Measurements from ENCODE around the gene ARHGAP8.

Gene ARHGAP8

GRCh38 chr22:44721213-44721612, 31.2 kb upstream of the ARHGAP8 start:
- H2AFZ ChIP-seq (ENCODE audit: low read depth, low read length) = no peak overlapping the region
- H2AK5ac ChIP-seq (ENCODE audit: low read length, severe bottlenecking) = no peak overlapping the region
- H3K14ac ChIP-seq (ENCODE audit: low read length in 2 of 2) = no peak overlapping the region
- no peak overlapping the region for H4K8ac ChIP-seq (ENCODE audit: low read length)
- no peak overlapping the region for H2BK15ac ChIP-seq (ENCODE audit: low read depth, poor library complexity, severe bottlenecking)
- H2BK12ac ChIP-seq (ENCODE audit: low read length in 2 of 2) = no peak overlapping the region
- H3K4me1 ChIP-seq (ENCODE audit: control insufficient read depth, insufficient read depth, low read depth, low read length) = peaks cover 7% of the 10 kb centered on the region
- no peak overlapping the region for H3K18ac ChIP-seq (ENCODE audit: low read depth in 1 of 2, low read length in 2 of 2)
- no peak for DNase-seq
- H2BK5ac ChIP-seq (ENCODE audit: low read depth, low read length, poor library complexity, severe bottlenecking) = no peak overlapping the region
- no peak overlapping the region for H3K27ac ChIP-seq (ENCODE audit: low read length, poor library complexity, severe bottlenecking)
- no peak overlapping the region for H3K4me3 ChIP-seq (ENCODE audit: insufficient read depth in 1 of 2, low read depth in 1 of 2, low read length in 2 of 2)
- no peak overlapping the region for H3K9ac ChIP-seq (ENCODE audit: low read length)
- 96% methylated on average over 7 of the region's 7 CpGs for WGBS
- no peak overlapping the region for H3K4me2 ChIP-seq (ENCODE audit: low read length, poor library complexity, severe bottlenecking)
- H3K9me3 ChIP-seq (ENCODE audit: control insufficient read depth, low read length) = no peaks in the 10 kb centered on the region
- no peak overlapping the region for H3K23ac ChIP-seq (ENCODE audit: low read length in 2 of 2)
- H3K27me3 ChIP-seq (ENCODE audit: control insufficient read depth in 1 of 2, insufficient read depth in 1 of 2, low read length in 2 of 2) = no peaks in the 10 kb centered on the region
- H3K4ac ChIP-seq (ENCODE audit: low read depth in 1 of 2, low read length in 2 of 2) = no peak overlapping the region
- peaks cover 42% of the 10 kb centered on the region for H3K79me1 ChIP-seq (replicated peaks; ENCODE audit: low read length, poor library complexity, severe bottlenecking)
- no peak overlapping the region for H2BK120ac ChIP-seq (ENCODE audit: low read depth, low read length)
- no peak overlapping the region for H4K91ac ChIP-seq (ENCODE audit: low read length)
- H3K36me3 ChIP-seq (ENCODE audit: control insufficient read depth in 1 of 2, insufficient read depth in 2 of 2, low read depth in 1 of 2, low read length in 2 of 2) = peaks cover 7 to 53% of the 10 kb centered on the region in 2 experiments

GRCh38 chr22:44722611-44723010, 29.8 kb upstream of the ARHGAP8 start:
- no peaks in the 10 kb centered on the region for H3K27me3 ChIP-seq (ENCODE audit: control insufficient read depth in 1 of 2, insufficient read depth in 1 of 2, low read length in 2 of 2)
- H3K4me3 ChIP-seq (ENCODE audit: insufficient read depth in 1 of 2, low read depth in 1 of 2, low read length in 2 of 2) = no peak overlapping the region
- no peak overlapping the region for H3K18ac ChIP-seq (ENCODE audit: low read depth in 1 of 2, low read length in 2 of 2)
- H3K36me3 ChIP-seq (ENCODE audit: control insufficient read depth in 1 of 2, insufficient read depth in 2 of 2, low read depth in 1 of 2, low read length in 2 of 2) = peaks cover 11 to 62% of the 10 kb centered on the region in 2 experiments
- no peak overlapping the region for H2BK15ac ChIP-seq (ENCODE audit: low read depth, poor library complexity, severe bottlenecking)
- DNase-seq = no peak
- no peak overlapping the region for H3K4me2 ChIP-seq (ENCODE audit: low read length, poor library complexity, severe bottlenecking)
- no peak overlapping the region for H2AFZ ChIP-seq (ENCODE audit: low read depth, low read length)
- H3K27ac ChIP-seq (ENCODE audit: low read length, poor library complexity, severe bottlenecking) = no peak overlapping the region
- H3K4ac ChIP-seq (ENCODE audit: low read depth in 1 of 2, low read length in 2 of 2) = no peak overlapping the region
- H3K14ac ChIP-seq (ENCODE audit: low read length in 2 of 2) = no peak overlapping the region
- H4K8ac ChIP-seq (ENCODE audit: low read length) = no peak overlapping the region
- H3K23ac ChIP-seq (ENCODE audit: low read length in 2 of 2) = no peak overlapping the region
- no peak overlapping the region for H2BK12ac ChIP-seq (ENCODE audit: low read length in 2 of 2)
- H2AK5ac ChIP-seq (ENCODE audit: low read length, severe bottlenecking) = no peak overlapping the region
- peaks cover 7% of the 10 kb centered on the region for H3K4me1 ChIP-seq (ENCODE audit: control insufficient read depth, insufficient read depth, low read depth, low read length)
- H3K9ac ChIP-seq (ENCODE audit: low read length) = no peak overlapping the region
- H3K9me3 ChIP-seq (ENCODE audit: control insufficient read depth, low read length) = no peaks in the 10 kb centered on the region
- H3K79me1 ChIP-seq (replicated peaks; ENCODE audit: low read length, poor library complexity, severe bottlenecking) = peaks cover 51% of the 10 kb centered on the region
- H4K91ac ChIP-seq (ENCODE audit: low read length) = no peak overlapping the region
- H2BK120ac ChIP-seq (ENCODE audit: low read depth, low read length) = no peak overlapping the region
- no peak overlapping the region for H2BK5ac ChIP-seq (ENCODE audit: low read depth, low read length, poor library complexity, severe bottlenecking)
- 94% methylated on average over 2 of the region's 2 CpGs for WGBS

GRCh38 chr22:44723801-44724200, 28.6 kb upstream of the ARHGAP8 start:
- no peak overlapping the region for H2BK12ac ChIP-seq (ENCODE audit: low read length in 2 of 2)
- H3K27me3 ChIP-seq (ENCODE audit: control insufficient read depth in 1 of 2, insufficient read depth in 1 of 2, low read length in 2 of 2) = no peaks in the 10 kb centered on the region
- WGBS = 97% methylated on average over 2 of the region's 2 CpGs
- H4K91ac ChIP-seq (ENCODE audit: low read length) = no peak overlapping the region
- no peak overlapping the region for H4K8ac ChIP-seq (ENCODE audit: low read length)
- H2BK15ac ChIP-seq (ENCODE audit: low read depth, poor library complexity, severe bottlenecking) = no peak overlapping the region
- no peak overlapping the region for H3K9ac ChIP-seq (ENCODE audit: low read length)
- no peak overlapping the region for H2BK120ac ChIP-seq (ENCODE audit: low read depth, low read length)
- no peaks in the 10 kb centered on the region for H3K9me3 ChIP-seq (ENCODE audit: control insufficient read depth, low read length)
- no peak overlapping the region for H2AFZ ChIP-seq (ENCODE audit: low read depth, low read length)
- H3K4me1 ChIP-seq (ENCODE audit: control insufficient read depth, insufficient read depth, low read depth, low read length) = peaks cover 7% of the 10 kb centered on the region
- H2AK5ac ChIP-seq (ENCODE audit: low read length, severe bottlenecking) = no peak overlapping the region
- no peak overlapping the region for H2BK5ac ChIP-seq (ENCODE audit: low read depth, low read length, poor library complexity, severe bottlenecking)
- H3K4me2 ChIP-seq (ENCODE audit: low read length, poor library complexity, severe bottlenecking) = no peak overlapping the region
- DNase-seq = peak; percentile 47
- peaks cover 13 to 74% of the 10 kb centered on the region in 2 experiments for H3K36me3 ChIP-seq (ENCODE audit: control insufficient read depth in 1 of 2, insufficient read depth in 2 of 2, low read depth in 1 of 2, low read length in 2 of 2)
- no peak overlapping the region for H3K14ac ChIP-seq (ENCODE audit: low read length in 2 of 2)
- H3K18ac ChIP-seq (ENCODE audit: low read depth in 1 of 2, low read length in 2 of 2) = no peak overlapping the region
- no peak overlapping the region for H3K4ac ChIP-seq (ENCODE audit: low read depth in 1 of 2, low read length in 2 of 2)
- no peak overlapping the region for H3K27ac ChIP-seq (ENCODE audit: low read length, poor library complexity, severe bottlenecking)
- H3K79me1 ChIP-seq (replicated peaks; ENCODE audit: low read length, poor library complexity, severe bottlenecking) = peaks cover 53% of the 10 kb centered on the region
- no peak overlapping the region for H3K4me3 ChIP-seq (ENCODE audit: insufficient read depth in 1 of 2, low read depth in 1 of 2, low read length in 2 of 2)
- no peak overlapping the region for H3K23ac ChIP-seq (ENCODE audit: low read length in 2 of 2)

- Histone ChIP-seq H2AFZ (ENCODE audit: low read depth, low read length) (no peak overlapping the region), H2BK15ac (ENCODE audit: low read depth, poor library complexity, severe bottlenecking) (no peak overlapping the region), H2BK12ac (ENCODE audit: low read length in 2 of 2) (no peak overlapping the region), H2BK5ac (ENCODE audit: low read depth, low read length, poor library complexity, severe bottlenecking) (no peak overlapping the region), H3K36me3 (ENCODE audit: control insufficient read depth in 1 of 2, insufficient read depth in 2 of 2, low read depth in 1 of 2, low read length in 2 of 2) (peaks cover 13 to 79% of the 10 kb centered on the region in 2 experiments), H2BK120ac (ENCODE audit: low read depth, low read length) (no peak overlapping the region), H3K4me3 (ENCODE audit: insufficient read depth in 1 of 2, low read depth in 1 of 2, low read length in 2 of 2) (no peak overlapping the region), H3K79me1 (replicated peaks; ENCODE audit: low read length, poor library complexity, severe bottlenecking) (peaks cover 53% of the 10 kb centered on the region), H3K4me2 (ENCODE audit: low read length, poor library complexity, severe bottlenecking) (no peak overlapping the region), H3K27me3 (ENCODE audit: control insufficient read depth in 1 of 2, insufficient read depth in 1 of 2, low read length in 2 of 2) (no peaks in the 10 kb centered on the region), H3K18ac (ENCODE audit: low read depth in 1 of 2, low read length in 2 of 2) (no peak overlapping the region), H4K8ac (ENCODE audit: low read length) (no peak overlapping the region), H4K91ac (ENCODE audit: low read length) (no peak overlapping the region), H3K9ac (ENCODE audit: low read length) (no peak overlapping the region), H3K4me1 (ENCODE audit: control insufficient read depth, insufficient read depth, low read depth, low read length) (peaks cover 6% of the 10 kb centered on the region), H3K14ac (ENCODE audit: low read length in 2 of 2) (no peak overlapping the region), H3K9me3 (ENCODE audit: control insufficient read depth, low read length) (no peaks in the 10 kb centered on the region), H3K4ac (ENCODE audit: low read depth in 1 of 2, low read length in 2 of 2) (no peak overlapping the region), H3K27ac (ENCODE audit: low read length, poor library complexity, severe bottlenecking) (no peak overlapping the region), H3K23ac (ENCODE audit: low read length in 2 of 2) (no peak overlapping the region), H2AK5ac (ENCODE audit: low read length, severe bottlenecking) (no peak overlapping the region)
- no peak for DNase-seq
- WGBS = 92% methylated on average over 6 of the region's 6 CpGs
Measured at GRCh38 chr22:44724416-44724815, 28.0 kb upstream of the ARHGAP8 start.

Data from mesenchymal stem cell (in vitro differentiated cells and primary cell).